H1 (cell line): ENCODE data around the gene ELL2. TPM values are rescaled to one million over a fixed set of nuclear protein-coding genes. Genes with fewer than 3 reads are reported as not detected.

Experiments used
- CTCF ChIA-PET: fragments of 300-600 bp; sonication (Branson Sonifier 250); formaldehyde crosslinking; loops from one replicate; lab custom pipeline; 2021; ENCODE audit not compliant: partially characterized antibody; lab: Charles Lee
- POLR2A ChIA-PET: fragments of 300-600 bp; sonication (Branson Sonifier 250); formaldehyde crosslinking; loops from one replicate; lab custom pipeline; 2021; ENCODE audit warnings: inconsistent platforms; ENCODE audit not compliant: partially characterized antibody; lab: Charles Lee
- DNase-seq, 2 experiments: peaks; one replicate each; pipeline versions ENCODE4 v3.0.0 to v3.0.0-alpha.2; 2010 to 2022; ENCODE audit warnings: low spot score in 2 of 2, low read depth in 1 of 2, mixed read lengths in 1 of 2
- FAIRE-seq: peaks from 2 replicates; lab custom pipeline; 2011; peaks lifted over from hg19 to GRCh38; lab: Jason Lieb, UNC
- H2AFZ ChIP-seq: 2 replicates; pipeline ENCODE4 v1.8.1; 2012; ENCODE audit warnings: low read length, inconsistent platforms
- H2AK5ac ChIP-seq: 2 replicates; pipeline ENCODE4 v1.6.1; 2013; ENCODE audit warnings: low read depth, low read length
- H2BK120ac ChIP-seq: replicated peaks from 2 replicates; pipeline ENCODE3; 2013; ENCODE audit warnings: low read depth, low read length, inconsistent platforms
- H2BK12ac ChIP-seq: 2 replicates; pipeline ENCODE4 v1.6.1; 2013; ENCODE audit warnings: low read depth, low read length
- H2BK15ac ChIP-seq: 2 replicates; pipeline ENCODE4 v1.6.1; 2013; ENCODE audit warnings: low read length
- H2BK20ac ChIP-seq: 2 replicates; pipeline ENCODE4 v1.6.1; 2013; ENCODE audit warnings: low read length
- H2BK5ac ChIP-seq: 2 replicates; pipeline ENCODE4 v1.6.1; 2013; ENCODE audit warnings: low read depth, low read length
- H3K14ac ChIP-seq: 2 replicates; pipeline ENCODE4 v1.6.1; 2013; ENCODE audit warnings: inconsistent platforms; ENCODE audit not compliant: insufficient read length
- H3K18ac ChIP-seq: 2 replicates; pipeline ENCODE4 v1.6.1; 2013; ENCODE audit warnings: low read length; ENCODE audit errors: extremely low read depth
- H3K23ac ChIP-seq: 2 replicates; pipeline ENCODE4 v1.6.1; 2013; ENCODE audit warnings: inconsistent platforms; ENCODE audit not compliant: insufficient read length
- H3K23me2 ChIP-seq: 2 replicates; pipeline ENCODE4 v1.6.1; 2013; ENCODE audit warnings: low read depth, low read length
- H3K27ac ChIP-seq: 2 replicates; pipeline ENCODE4 v1.6.1; 2011; ENCODE audit warnings: low read depth, low read length, inconsistent platforms
- H3K27me3 ChIP-seq, 4 experiments: replicated peaks in 1 of 4; 1 replicate in 1 of 4; 2 replicates in 3 of 4; pipeline versions ENCODE4 v1.6.1 to v1.8.1; 2011 to 2013; ENCODE audit warnings: low read length in 3 of 4, mild to moderate bottlenecking in 3 of 4, inconsistent platforms in 2 of 4, mixed read lengths in 2 of 4, moderate library complexity in 1 of 4; ENCODE audit not compliant: control insufficient read depth in 3 of 4, insufficient read depth in 3 of 4; ENCODE audit errors: extremely low read depth in 1 of 4
- H3K36me3 ChIP-seq, 4 experiments: 2 replicates each; pipeline versions ENCODE4 v1.6.1 to v1.8.1; 2011 to 2013; ENCODE audit warnings: mild to moderate bottlenecking in 4 of 4, low read length in 3 of 4, moderate library complexity in 2 of 4, control low read depth in 1 of 4, inconsistent platforms in 1 of 4; ENCODE audit not compliant: insufficient read depth in 4 of 4, control insufficient read depth in 2 of 4
- H3K4ac ChIP-seq: replicated peaks from 2 replicates; pipeline ENCODE3; 2013; ENCODE audit warnings: low read length, low read depth, mixed read lengths, inconsistent platforms; ENCODE audit not compliant: insufficient read length
- H3K4me1 ChIP-seq, 4 experiments: replicated peaks in 1 of 4; 1 replicate in 1 of 4; 2 replicates in 3 of 4; pipeline versions ENCODE4 v1.6.1 to v1.8.1; 2011 to 2013; ENCODE audit warnings: low read length in 3 of 4, inconsistent platforms in 2 of 4, mixed read lengths in 1 of 4; ENCODE audit not compliant: insufficient read depth in 4 of 4, control insufficient read depth in 3 of 4
- H3K4me2 ChIP-seq, 2 experiments: 2 replicates each; pipeline versions ENCODE4 v1.6.1 to v1.8.1; 2011 to 2013; ENCODE audit warnings: low read depth in 2 of 2, low read length in 2 of 2, control low read depth in 1 of 2, inconsistent platforms in 1 of 2, mild to moderate bottlenecking in 1 of 2; ENCODE audit not compliant: insufficient read depth in 1 of 2
- H3K4me3 ChIP-seq, 4 experiments: fragments of 200-600, 300-600 bp in 1 of 4; sonication (generic), shearing (Covaris generic), sonication (Bioruptor Twin) in 1 of 4; 2 replicates each; pipeline versions ENCODE4 v1.5.1 to v1.8.1; 2011 to 2016; ENCODE audit warnings: low read length in 4 of 4, low read depth in 3 of 4, control low read depth in 2 of 4, inconsistent platforms in 2 of 4, mild to moderate bottlenecking in 2 of 4, mixed read lengths in 1 of 4, moderate library complexity in 1 of 4; ENCODE audit not compliant: insufficient read depth in 2 of 4; ENCODE audit errors: extremely low read depth in 1 of 4
- H3K56ac ChIP-seq: replicated peaks from 2 replicates; pipeline ENCODE3; 2013; ENCODE audit warnings: low read depth, mild to moderate bottlenecking, mixed read lengths, low read length, inconsistent platforms; ENCODE audit not compliant: insufficient read length
- H3K79me1 ChIP-seq: 2 replicates; pipeline ENCODE4 v1.6.1; 2013; ENCODE audit warnings: low read depth, low read length, control low read depth
- H3K79me2 ChIP-seq, 2 experiments: 2 replicates each; pipeline versions ENCODE4 v1.6.1 to v1.8.1; 2012 to 2013; ENCODE audit warnings: low read length in 2 of 2, mild to moderate bottlenecking in 2 of 2, inconsistent platforms in 1 of 2; ENCODE audit not compliant: insufficient read depth in 2 of 2, control insufficient read depth in 1 of 2
- H3K9ac ChIP-seq, 4 experiments: replicated peaks in 1 of 4; 1 replicate in 1 of 4; 2 replicates in 3 of 4; pipeline versions ENCODE4 v1.6.1 to v1.8.1; 2011 to 2013; ENCODE audit warnings: low read depth in 3 of 4, low read length in 3 of 4, control low read depth in 2 of 4, mild to moderate bottlenecking in 2 of 4, moderate library complexity in 2 of 4, inconsistent platforms in 1 of 4; ENCODE audit errors: extremely low read depth in 1 of 4
- H3K9me3 ChIP-seq, 2 experiments: 2 replicates each; pipeline versions ENCODE4 v1.6.1 to v1.8.1; 2012 to 2013; ENCODE audit warnings: mild to moderate bottlenecking in 2 of 2, moderate library complexity in 2 of 2, control low read depth in 1 of 2, inconsistent platforms in 1 of 2, low read depth in 1 of 2, low read length in 1 of 2, mixed read lengths in 1 of 2; ENCODE audit not compliant: insufficient read depth in 2 of 2
- H4K20me1 ChIP-seq, 2 experiments: replicated peaks in 1 of 2; 2 replicates each; pipeline versions ENCODE3 to v1.8.1; 2011 to 2013; ENCODE audit warnings: inconsistent platforms in 2 of 2, low read length in 2 of 2, mild to moderate bottlenecking in 1 of 2; ENCODE audit not compliant: insufficient read depth in 2 of 2, control insufficient read depth in 1 of 2
- H4K5ac ChIP-seq: 2 replicates; pipeline ENCODE4 v1.6.1; 2013; ENCODE audit warnings: low read length, low read depth, mixed read lengths, inconsistent platforms; ENCODE audit not compliant: insufficient read length
- H4K8ac ChIP-seq: 2 replicates; pipeline ENCODE4 v1.8.0; 2013; ENCODE audit warnings: mild to moderate bottlenecking, moderate library complexity, low read length, inconsistent platforms; ENCODE audit not compliant: insufficient read depth; ENCODE audit errors: extremely low read depth
- H4K91ac ChIP-seq: replicated peaks from 2 replicates; pipeline ENCODE3; 2013; ENCODE audit warnings: low read length, mixed read lengths, inconsistent platforms; ENCODE audit not compliant: insufficient read length
- WGBS, 2 experiments: shearing (Covaris generic) in 1 of 2; methylation state at CpG; one replicate each; pipeline versions ENCODE4 v1.1.6 to v1.1.7; 2013 to 2015; ENCODE audit warnings: low lambda C conversion rate in 2 of 2, mixed read lengths in 2 of 2, inconsistent platforms in 1 of 2, low coverage in 1 of 2, missing lambda C conversion rate in 1 of 2; ENCODE audit not compliant: insufficient replicate concordance in 2 of 2, insufficient coverage in 1 of 2, insufficient read length in 1 of 2; ENCODE audit errors: extremely low coverage in 1 of 2, missing lambda C conversion rate in 1 of 2; 5-methylcytosine and 5-hydroxymethylcytosine counted together
- polyA plus RNA-seq, 7 experiments: library from polyadenylated mRNA; depleted of rRNA in 3 of 7; stranded (reverse) in 5 of 7; unstranded in 2 of 7; fragments of >200 nt in 5 of 7; fragments of 200-250 nt in 2 of 7; gene quantifications; 1 replicate in 5 of 7; 2 replicates in 1 of 7; 4 replicates in 1 of 7; pipeline versions ENCODE4 v1.2.1 to v1.2.3, GENCODE V29; 2011 to 2013; ENCODE audit warnings: missing spikeins in 2 of 7, mixed read lengths in 2 of 7
- total RNA-seq: library from RNA; stranded (reverse); fragmentation: NEBNext Ultra II Directional; extraction: Animal tissue kit (Norgen Biotek cat#: 25700); gene quantifications from 2 replicates; pipeline ENCODE4 v1.2.1, GENCODE V29; 2021
- TF ChIP-seq, protein P1 (sequence below): IDR thresholded peaks from 2 replicates; pipeline ENCODE4 v1.6.1; 2011; ENCODE audit warnings: low read length, improper control_type of control experiment

ELL2 gene
- total and polyA plus RNA-seq, 2 of the 8 experiments (the other 6 are each of a cell fraction or from before 2014, with no cell fraction given), result 6.3 to 29.4 TPM

DNA sequence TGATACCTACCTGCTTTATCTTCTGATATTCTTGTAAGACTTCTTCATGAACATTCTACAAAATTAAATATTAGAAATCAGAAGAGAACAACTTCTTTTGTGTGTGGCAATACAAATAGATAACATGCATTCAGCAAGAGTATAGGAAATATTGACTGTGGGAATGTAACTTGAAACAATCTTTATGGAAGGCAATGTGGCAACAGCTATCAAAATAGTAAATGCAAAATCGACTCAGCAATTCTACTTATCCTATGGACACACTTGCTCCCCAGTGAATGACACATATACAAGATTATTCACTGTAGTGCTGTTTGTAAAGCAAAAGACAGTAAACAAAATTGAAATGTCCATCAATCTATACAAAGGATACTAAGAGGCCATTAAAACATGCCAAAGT lies 72.6 kb downstream of the ELL2 start:
- Histone ChIP-seq H3K4me3 (no peak overlapping the region), H3K79me1 (no peaks in the 10 kb centered on the region), H4K5ac (no peak overlapping the region), H2BK15ac (no peak overlapping the region), H4K20me1 (no peaks in the 10 kb centered on the region), H2AK5ac (no peak overlapping the region), H2AFZ (no peak overlapping the region), H3K4me1 (no peaks in the 10 kb centered on the region), H3K23me2 (no peaks in the 10 kb centered on the region), H3K14ac (no peak overlapping the region), H3K9me3 (peaks cover 0 to 2% of the 10 kb centered on the region in 2 experiments; a peak in 1 of 4 replicates), H2BK12ac (no peak overlapping the region), H3K79me2 (no peaks in the 10 kb centered on the region), H3K27me3 (no peaks in the 10 kb centered on the region), H4K91ac (no peak overlapping the region), H3K36me3 (peaks cover 0 to 5% (median 0%) of the 10 kb centered on the region in 4 experiments; a peak in 3 of 8 replicates), H2BK20ac (no peak overlapping the region), H3K27ac (no peak overlapping the region), H2BK5ac (no peak overlapping the region), H3K56ac (no peak overlapping the region), H2BK120ac (no peak overlapping the region), H3K9ac (no peak overlapping the region), H3K4ac (no peak overlapping the region), H3K18ac (no peak overlapping the region), H3K23ac (no peak overlapping the region), H3K4me2 (no peak overlapping the region), H4K8ac (no peak overlapping the region)
- TF ChIP-seq, protein P1, sequence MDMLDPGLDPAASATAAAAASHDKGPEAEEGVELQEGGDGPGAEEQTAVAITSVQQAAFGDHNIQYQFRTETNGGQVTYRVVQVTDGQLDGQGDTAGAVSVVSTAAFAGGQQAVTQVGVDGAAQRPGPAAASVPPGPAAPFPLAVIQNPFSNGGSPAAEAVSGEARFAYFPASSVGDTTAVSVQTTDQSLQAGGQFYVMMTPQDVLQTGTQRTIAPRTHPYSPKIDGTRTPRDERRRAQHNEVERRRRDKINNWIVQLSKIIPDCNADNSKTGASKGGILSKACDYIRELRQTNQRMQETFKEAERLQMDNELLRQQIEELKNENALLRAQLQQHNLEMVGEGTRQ, result no peak
- WGBS, 2 experiments, result 94% methylated on average over 1 of the region's 1 CpG; no CpG with 5 or more reads in 1 of the 2 experiments
- POLR2A ChIA-PET, result no interaction called here
- CTCF ChIA-PET, result interaction anchor here (0.6 to 6.4 kb wide), 5 partner anchors 10 to 447 kb away, joined by 3 to 43 read pairs (median 4); partner anchors contain the start of gene ELL2
- DNase-seq (no peak), FAIRE-seq (no peak)
